BLaER1 (cell line): Measurements from ENCODE around the gene SPC24.

Experiments used
- H3K27ac ChIP-seq: shearing (Covaris generic); formaldehyde crosslinking; 2 replicates; pipeline ENCODE4 v1.8.1; 2022
- H3K27me3 ChIP-seq: shearing (Covaris generic); formaldehyde crosslinking; 2 replicates; pipeline ENCODE4 v1.8.1; 2022
- H3K36me3 ChIP-seq: shearing (Covaris generic); formaldehyde crosslinking; 2 replicates; pipeline ENCODE4 v1.8.1; 2022
- H3K4me1 ChIP-seq: shearing (Covaris generic); formaldehyde crosslinking; 2 replicates; pipeline ENCODE4 v1.8.1; 2022
- H3K4me2 ChIP-seq: shearing (Covaris generic); formaldehyde crosslinking; 2 replicates; pipeline ENCODE4 v1.8.1; 2022
- H3K4me3 ChIP-seq: shearing (Covaris generic); formaldehyde crosslinking; 2 replicates; pipeline ENCODE4 v1.8.1; 2022
- H3K9ac ChIP-seq: shearing (Covaris generic); formaldehyde crosslinking; 2 replicates; pipeline ENCODE4 v1.8.1; 2022
- H3K9me3 ChIP-seq: shearing (Covaris generic); formaldehyde crosslinking; 2 replicates; pipeline ENCODE4 v1.8.1; 2022
- H4K20me1 ChIP-seq: shearing (Covaris generic); formaldehyde crosslinking; 2 replicates; pipeline ENCODE4 v1.8.1; 2022
- Cebpa-rat ChIP-seq: shearing (Covaris generic); IDR thresholded peaks from 2 replicates; pipeline ENCODE4 v1.8.1; 2022

Gene SPC24

GRCh38 chr19:11198769-11199424 is 43.3 kb upstream of the SPC24 start:
- TF ChIP-seq Cebpa-rat: no peak
- Histone ChIP-seq H3K36me3 (no peaks in the 10 kb centered on the region), H3K4me2 (no peak overlapping the region), H4K20me1 (no peaks in the 10 kb centered on the region), H3K4me3 (no peak overlapping the region), H3K9ac (no peak overlapping the region), H3K9me3 (no peaks in the 10 kb centered on the region), H3K27ac (no peak overlapping the region), H3K27me3 (no peaks in the 10 kb centered on the region), H3K4me1 (peaks cover 56% of the 10 kb centered on the region)

GRCh38 chr19:11198175-11198534 is 42.6 kb upstream of the SPC24 start:
- no peak overlapping the region; the same call in 1 of the 2 replicates for H3K27ac ChIP-seq
- H3K36me3 ChIP-seq: peaks cover 7% of the 10 kb centered on the region
- H4K20me1 ChIP-seq: no peaks in the 10 kb centered on the region
- H3K9ac ChIP-seq: no peak overlapping the region
- no peak for TF ChIP-seq Cebpa-rat
- H3K4me3 ChIP-seq: peak overlapping the region; percentile 72; the same call in 1 of the 2 replicates
- no peaks in the 10 kb centered on the region for H3K27me3 ChIP-seq
- no peaks in the 10 kb centered on the region for H3K9me3 ChIP-seq
- peak overlapping the region; percentile 99 for H3K4me2 ChIP-seq
- H3K4me1 ChIP-seq: peaks cover 56% of the 10 kb centered on the region

- Histone ChIP-seq H3K27ac (peak within 1 kb of the TSS; percentile 44), H4K20me1 (no peaks in the 10 kb centered on the region), H3K36me3 (peaks cover 12% of the 10 kb centered on the region), H3K9ac (peak within 1 kb of the TSS; percentile 77), H3K9me3 (no peaks in the 10 kb centered on the region), H3K27me3 (no peaks in the 10 kb centered on the region), H3K4me2 (peak within 1 kb of the TSS; percentile 99), H3K4me3 (peak within 1 kb of the TSS; percentile 72), H3K4me1 (peaks cover 56% of the 10 kb centered on the region)
- TF ChIP-seq Cebpa-rat: no peak
These were observed 42.0 kb upstream of the SPC24 start, which contains the start of gene KANK2 for GRCh38 chr19:11197291-11198174. KANK2 (minus strand) TSS chr19:11197545; CDS start chr19:11194511, 3,034 bp downstream.

- H3K4me3 ChIP-seq: peak overlapping the region; percentile 72
- peak overlapping the region; percentile 77 for H3K9ac ChIP-seq
- H4K20me1 ChIP-seq: no peaks in the 10 kb centered on the region
- peak overlapping the region; percentile 99 for H3K4me2 ChIP-seq
- H3K27ac ChIP-seq: peak overlapping the region; percentile 44; the same call in 1 of the 2 replicates
- TF ChIP-seq Cebpa-rat: no peak
- H3K27me3 ChIP-seq: no peaks in the 10 kb centered on the region
- peaks cover 64% of the 10 kb centered on the region for H3K4me1 ChIP-seq
- H3K9me3 ChIP-seq: no peaks in the 10 kb centered on the region
- peaks cover 12% of the 10 kb centered on the region for H3K36me3 ChIP-seq
These were observed 41.1 kb upstream of the SPC24 start for GRCh38 chr19:11196406-11197287.

- Histone ChIP-seq H3K27me3 (no peaks in the 10 kb centered on the region), H4K20me1 (no peaks in the 10 kb centered on the region), H3K27ac (peak overlapping the region; percentile 92), H3K4me3 (peak overlapping the region; percentile 60), H3K9me3 (no peaks in the 10 kb centered on the region), H3K4me2 (peak overlapping the region; percentile 99), H3K36me3 (peaks cover 12% of the 10 kb centered on the region), H3K9ac (peak overlapping the region; percentile 74; the same call in 1 of the 2 replicates), H3K4me1 (peaks cover 73% of the 10 kb centered on the region)
- no peak for TF ChIP-seq Cebpa-rat
These were observed 40.1 kb upstream of the SPC24 start for GRCh38 chr19:11195681-11196080.

GRCh38 chr19:11194656-11195558 is 39.3 kb upstream of the SPC24 start:
- H3K9me3 ChIP-seq: no peaks in the 10 kb centered on the region
- peak overlapping the region; percentile 60 for H3K4me3 ChIP-seq
- H3K36me3 ChIP-seq: peaks cover 16% of the 10 kb centered on the region
- no peaks in the 10 kb centered on the region for H3K27me3 ChIP-seq
- H3K27ac ChIP-seq: peak overlapping the region; percentile 92
- no peak for TF ChIP-seq Cebpa-rat
- H3K9ac ChIP-seq: peak overlapping the region; percentile 74
- no peaks in the 10 kb centered on the region for H4K20me1 ChIP-seq
- H3K4me2 ChIP-seq: peak overlapping the region; percentile 99
- peaks cover 81% of the 10 kb centered on the region for H3K4me1 ChIP-seq

- Histone ChIP-seq H3K36me3 (peaks cover 20% of the 10 kb centered on the region), H3K4me1 (peaks cover 84% of the 10 kb centered on the region), H3K9me3 (no peaks in the 10 kb centered on the region), H3K27me3 (no peaks in the 10 kb centered on the region), H4K20me1 (no peaks in the 10 kb centered on the region), H3K4me2 (peak overlapping the region; percentile 99), H3K4me3 (peak overlapping the region; percentile 60; the same call in 1 of the 2 replicates), H3K27ac (peak overlapping the region; percentile 92), H3K9ac (peak overlapping the region; percentile 74; the same call in 1 of the 2 replicates)
- TF ChIP-seq Cebpa-rat: no peak
These were observed 38.6 kb upstream of the SPC24 start for GRCh38 chr19:11194173-11194572.
